ENCODE results near the gene NTSR2. TPM values are rescaled to one million over a fixed set of nuclear protein-coding genes. Genes with fewer than 3 reads are reported as not detected.

NTSR2 gene
- total and polyA plus RNA-seq, 2 experiments from 2014 or later = 0.10 TPM; not detected in 1

GRCh38 chr2:11719230-11719977 lies 49.4 kb upstream of the NTSR2 start:
- Histone ChIP-seq H3F3A (replicated peaks; ENCODE audit: low read depth) (no peaks in the 10 kb centered on the region), H3K9me2 (ENCODE audit: insufficient read depth) (no peaks in the 10 kb centered on the region), H2AFZ (no peak overlapping the region), H3K27ac (ENCODE audit: low read depth) (no peak overlapping the region), H4K20me1 (replicated peaks; ENCODE audit: insufficient read depth) (no peaks in the 10 kb centered on the region), H3K79me2 (replicated peaks; ENCODE audit: insufficient read depth) (no peaks in the 10 kb centered on the region), H3K4me3 (no peak overlapping the region), H3K27me3 (ENCODE audit: insufficient read depth) (no peaks in the 10 kb centered on the region), H3K36me3 (ENCODE audit: insufficient read depth) (no peaks in the 10 kb centered on the region), H3K4me1 (ENCODE audit: insufficient read depth) (no peaks in the 10 kb centered on the region), H3K4me2 (no peak overlapping the region)
- no peaks in the 10 kb centered on the region for H3K36me3 Mint-ChIP-seq (ENCODE audit: low read depth)
- DNase-seq (ENCODE audit: low spot score) = no peak
- no peaks in the 10 kb centered on the region for H3K27me3 Mint-ChIP-seq (ENCODE audit: insufficient read depth, low read depth, poor library complexity)
- H3K4me1 Mint-ChIP-seq = peaks cover 16% of the 10 kb centered on the region
- no peak overlapping the region for H3K4me3 Mint-ChIP-seq
- H3K27ac Mint-ChIP-seq = no peak overlapping the region
- H3K9me3 Mint-ChIP-seq = no peaks in the 10 kb centered on the region
- ATAC-seq = no peak
- no peak for TF ChIP-seq ZNF331 (CRISPR knock-in tag; IDR thresholded peaks at IDR 0.05; ENCODE audit: low read depth)
- no peak for TF ChIP-seq EZH2phosphoT487 (IDR thresholded peaks at IDR 0.05; ENCODE audit: unreplicated experiment)
- TF ChIP-seq, protein P1, sequence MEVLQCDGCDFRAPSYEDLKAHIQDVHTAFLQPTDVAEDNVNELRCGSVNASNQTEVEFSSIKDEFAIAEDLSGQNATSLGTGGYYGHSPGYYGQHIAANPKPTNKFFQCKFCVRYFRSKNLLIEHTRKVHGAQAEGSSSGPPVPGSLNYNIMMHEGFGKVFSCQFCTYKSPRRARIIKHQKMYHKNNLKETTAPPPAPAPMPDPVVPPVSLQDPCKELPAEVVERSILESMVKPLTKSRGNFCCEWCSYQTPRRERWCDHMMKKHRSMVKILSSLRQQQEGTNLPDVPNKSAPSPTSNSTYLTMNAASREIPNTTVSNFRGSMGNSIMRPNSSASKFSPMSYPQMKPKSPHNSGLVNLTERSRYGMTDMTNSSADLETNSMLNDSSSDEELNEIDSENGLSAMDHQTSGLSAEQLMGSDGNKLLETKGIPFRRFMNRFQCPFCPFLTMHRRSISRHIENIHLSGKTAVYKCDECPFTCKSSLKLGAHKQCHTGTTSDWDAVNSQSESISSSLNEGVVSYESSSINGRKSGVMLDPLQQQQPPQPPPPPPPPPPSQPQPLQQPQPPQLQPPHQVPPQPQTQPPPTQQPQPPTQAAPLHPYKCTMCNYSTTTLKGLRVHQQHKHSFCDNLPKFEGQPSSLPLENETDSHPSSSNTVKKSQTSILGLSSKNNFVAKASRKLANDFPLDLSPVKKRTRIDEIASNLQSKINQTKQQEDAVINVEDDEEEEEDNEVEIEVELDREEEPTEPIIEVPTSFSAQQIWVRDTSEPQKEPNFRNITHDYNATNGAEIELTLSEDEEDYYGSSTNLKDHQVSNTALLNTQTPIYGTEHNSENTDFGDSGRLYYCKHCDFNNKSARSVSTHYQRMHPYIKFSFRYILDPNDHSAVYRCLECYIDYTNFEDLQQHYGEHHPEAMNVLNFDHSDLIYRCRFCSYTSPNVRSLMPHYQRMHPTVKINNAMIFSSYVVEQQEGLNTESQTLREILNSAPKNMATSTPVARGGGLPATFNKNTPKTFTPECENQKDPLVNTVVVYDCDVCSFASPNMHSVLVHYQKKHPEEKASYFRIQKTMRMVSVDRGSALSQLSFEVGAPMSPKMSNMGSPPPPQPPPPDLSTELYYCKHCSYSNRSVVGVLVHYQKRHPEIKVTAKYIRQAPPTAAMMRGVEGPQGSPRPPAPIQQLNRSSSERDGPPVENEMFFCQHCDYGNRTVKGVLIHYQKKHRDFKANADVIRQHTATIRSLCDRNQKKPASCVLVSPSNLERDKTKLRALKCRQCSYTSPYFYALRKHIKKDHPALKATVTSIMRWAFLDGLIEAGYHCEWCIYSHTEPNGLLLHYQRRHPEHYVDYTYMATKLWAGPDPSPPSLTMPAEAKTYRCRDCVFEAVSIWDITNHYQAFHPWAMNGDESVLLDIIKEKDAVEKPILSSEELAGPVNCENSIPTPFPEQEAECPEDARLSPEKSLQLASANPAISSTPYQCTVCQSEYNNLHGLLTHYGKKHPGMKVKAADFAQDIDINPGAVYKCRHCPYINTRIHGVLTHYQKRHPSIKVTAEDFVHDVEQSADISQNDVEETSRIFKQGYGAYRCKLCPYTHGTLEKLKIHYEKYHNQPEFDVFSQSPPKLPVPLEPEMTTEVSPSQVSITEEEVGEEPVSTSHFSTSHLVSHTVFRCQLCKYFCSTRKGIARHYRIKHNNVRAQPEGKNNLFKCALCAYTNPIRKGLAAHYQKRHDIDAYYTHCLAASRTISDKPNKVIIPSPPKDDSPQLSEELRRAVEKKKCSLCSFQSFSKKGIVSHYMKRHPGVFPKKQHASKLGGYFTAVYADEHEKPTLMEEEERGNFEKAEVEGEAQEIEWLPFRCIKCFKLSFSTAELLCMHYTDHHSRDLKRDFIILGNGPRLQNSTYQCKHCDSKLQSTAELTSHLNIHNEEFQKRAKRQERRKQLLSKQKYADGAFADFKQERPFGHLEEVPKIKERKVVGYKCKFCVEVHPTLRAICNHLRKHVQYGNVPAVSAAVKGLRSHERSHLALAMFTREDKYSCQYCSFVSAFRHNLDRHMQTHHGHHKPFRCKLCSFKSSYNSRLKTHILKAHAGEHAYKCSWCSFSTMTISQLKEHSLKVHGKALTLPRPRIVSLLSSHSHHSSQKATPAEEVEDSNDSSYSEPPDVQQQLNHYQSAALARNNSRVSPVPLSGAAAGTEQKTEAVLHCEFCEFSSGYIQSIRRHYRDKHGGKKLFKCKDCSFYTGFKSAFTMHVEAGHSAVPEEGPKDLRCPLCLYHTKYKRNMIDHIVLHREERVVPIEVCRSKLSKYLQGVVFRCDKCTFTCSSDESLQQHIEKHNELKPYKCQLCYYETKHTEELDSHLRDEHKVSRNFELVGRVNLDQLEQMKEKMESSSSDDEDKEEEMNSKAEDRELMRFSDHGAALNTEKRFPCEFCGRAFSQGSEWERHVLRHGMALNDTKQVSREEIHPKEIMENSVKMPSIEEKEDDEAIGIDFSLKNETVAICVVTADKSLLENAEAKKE (CRISPR knock-in tag; IDR thresholded peaks at IDR 0.05) = no peak
- no peak for TF ChIP-seq NANOG (IDR thresholded peaks at IDR 0.05; ENCODE audit: borderline replicate concordance)
- no peak for TF ChIP-seq EZH2 (IDR thresholded peaks at IDR 0.05; ENCODE audit: low read depth, unreplicated experiment)
- TF ChIP-seq, protein P2, sequence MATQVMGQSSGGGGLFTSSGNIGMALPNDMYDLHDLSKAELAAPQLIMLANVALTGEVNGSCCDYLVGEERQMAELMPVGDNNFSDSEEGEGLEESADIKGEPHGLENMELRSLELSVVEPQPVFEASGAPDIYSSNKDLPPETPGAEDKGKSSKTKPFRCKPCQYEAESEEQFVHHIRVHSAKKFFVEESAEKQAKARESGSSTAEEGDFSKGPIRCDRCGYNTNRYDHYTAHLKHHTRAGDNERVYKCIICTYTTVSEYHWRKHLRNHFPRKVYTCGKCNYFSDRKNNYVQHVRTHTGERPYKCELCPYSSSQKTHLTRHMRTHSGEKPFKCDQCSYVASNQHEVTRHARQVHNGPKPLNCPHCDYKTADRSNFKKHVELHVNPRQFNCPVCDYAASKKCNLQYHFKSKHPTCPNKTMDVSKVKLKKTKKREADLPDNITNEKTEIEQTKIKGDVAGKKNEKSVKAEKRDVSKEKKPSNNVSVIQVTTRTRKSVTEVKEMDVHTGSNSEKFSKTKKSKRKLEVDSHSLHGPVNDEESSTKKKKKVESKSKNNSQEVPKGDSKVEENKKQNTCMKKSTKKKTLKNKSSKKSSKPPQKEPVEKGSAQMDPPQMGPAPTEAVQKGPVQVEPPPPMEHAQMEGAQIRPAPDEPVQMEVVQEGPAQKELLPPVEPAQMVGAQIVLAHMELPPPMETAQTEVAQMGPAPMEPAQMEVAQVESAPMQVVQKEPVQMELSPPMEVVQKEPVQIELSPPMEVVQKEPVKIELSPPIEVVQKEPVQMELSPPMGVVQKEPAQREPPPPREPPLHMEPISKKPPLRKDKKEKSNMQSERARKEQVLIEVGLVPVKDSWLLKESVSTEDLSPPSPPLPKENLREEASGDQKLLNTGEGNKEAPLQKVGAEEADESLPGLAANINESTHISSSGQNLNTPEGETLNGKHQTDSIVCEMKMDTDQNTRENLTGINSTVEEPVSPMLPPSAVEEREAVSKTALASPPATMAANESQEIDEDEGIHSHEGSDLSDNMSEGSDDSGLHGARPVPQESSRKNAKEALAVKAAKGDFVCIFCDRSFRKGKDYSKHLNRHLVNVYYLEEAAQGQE (IDR thresholded peaks at IDR 0.05; ENCODE audit: unreplicated experiment) = no peak
- TF ChIP-seq ZNF114 (CRISPR knock-in tag; IDR thresholded peaks at IDR 0.05) = no peak
- TF ChIP-seq STAT1 (IDR thresholded peaks at IDR 0.05; ENCODE audit: unreplicated experiment) = no peak
- TF ChIP-seq POLR2AphosphoS5 (IDR thresholded peaks at IDR 0.05; ENCODE audit: low read depth) = no peak
